GM19452 (cell line): ENCODE measurements around the gene E2F1.

Experiments used
- ATAC-seq: cut with Tn5 transposase; IDR thresholded peaks from one replicate; pipeline ENCODE4 v1.9.1; 2021; ENCODE audit not compliant: unreplicated experiment

The E2F1 gene

GRCh38 chr20:33687993-33688937 is 2.1 kb upstream of the E2F1 start:
- ATAC-seq: no peak

- no peak for ATAC-seq
These were observed 1.3 kb upstream of the E2F1 start for GRCh38 chr20:33687370-33687915.

GRCh38 chr20:33686984-33687366 is 790 bp upstream of the E2F1 start:
- ATAC-seq: no peak

GRCh38 chr20:33685328-33686099 is 671 bp downstream of the E2F1 start:
- peak; percentile 39 for ATAC-seq

GRCh38 chr20:33684533-33685327 is 1.5 kb downstream of the E2F1 start:
- ATAC-seq: no peak

GRCh38 chr20:33681728-33682353 is 4.3 kb downstream of the E2F1 start:
- ATAC-seq: no peak

GRCh38 chr20:33681288-33681687 is 4.9 kb downstream of the E2F1 start:
- ATAC-seq: no peak

- ATAC-seq: no peak
These were observed 5.5 kb downstream of the E2F1 start for GRCh38 chr20:33680686-33681085.

GRCh38 chr20:33679758-33680485 is 6.3 kb downstream of the E2F1 start:
- peak; percentile 66 for ATAC-seq

- no peak for ATAC-seq
These were observed 8.0 kb downstream of the E2F1 start for GRCh38 chr20:33677991-33678702.

- ATAC-seq: no peak
These were observed 9.2 kb downstream of the E2F1 start for GRCh38 chr20:33676652-33677645.

- no peak for ATAC-seq
These were observed 10.1 kb downstream of the E2F1 start for GRCh38 chr20:33676121-33676520.

- no peak for ATAC-seq
These were observed 10.8 kb downstream of the E2F1 start for GRCh38 chr20:33675136-33675959.

GRCh38 chr20:33674294-33675135 is 11.7 kb downstream of the E2F1 start, which contains the start of gene NECAB3:
TSS of gene NECAB3 (minus strand) at chr20:33674428. CDS start at chr20:33674352, 76 bp downstream.
- peak; percentile 54 for ATAC-seq

GRCh38 chr20:33673410-33674293 is 12.5 kb downstream of the E2F1 start:
- ATAC-seq: peak; percentile 35
